HEK293 (cell line): Measurements from ENCODE around the gene SLC22A17.
A peak's percentile ranks its signal among the peaks of the same experiment; 100 is the strongest.

Experiments
- AEBP2 ChIP-seq: fragments of 450-650 bp; formaldehyde crosslinking; IDR thresholded peaks from 2 replicates; pipeline ENCODE4 v1.5.1; 2016; ENCODE audit warnings: missing biosample characterization, missing genetic modification characterization, borderline replicate concordance
- KLF7 ChIP-seq: fragments of 450-650 bp; formaldehyde crosslinking; IDR thresholded peaks from 2 replicates; pipeline ENCODE4 v1.5.1; 2016; ENCODE audit warnings: missing biosample characterization, missing genetic modification characterization, borderline replicate concordance
- MEIS1 ChIP-seq: sonication (generic); formaldehyde crosslinking; IDR thresholded peaks from 2 replicates; pipeline ENCODE4 v1.8.1; 2022; ENCODE audit warnings: missing genetic modification reagents, mild to moderate bottlenecking, borderline replicate concordance
- SETDB1 ChIP-seq: IDR thresholded peaks from one replicate; pipeline ENCODE4 v1.6.1; 2017; ENCODE audit warnings: mild to moderate bottlenecking, low read length, moderate library complexity, mixed read lengths; ENCODE audit not compliant: insufficient read length
- TCF7L2 ChIP-seq: IDR thresholded peaks from 2 replicates; pipeline ENCODE4 v1.6.1; 2011; ENCODE audit warnings: low read depth, mild to moderate bottlenecking, inconsistent platforms, low read length, moderate library complexity, borderline replicate concordance
- ZEB2 ChIP-seq: fragments of 450-650 bp; formaldehyde crosslinking; IDR thresholded peaks from 2 replicates; pipeline ENCODE4 v1.5.1; 2016; ENCODE audit warnings: missing biosample characterization, missing genetic modification characterization
- ZFP41 ChIP-seq: fragments of 450-650 bp; formaldehyde crosslinking; IDR thresholded peaks from 2 replicates; pipeline ENCODE4 v1.5.1; 2016; ENCODE audit warnings: missing biosample characterization, missing genetic modification characterization, borderline replicate concordance
- ZNF112 ChIP-seq: fragments of 450-650 bp; formaldehyde crosslinking; IDR thresholded peaks from 2 replicates; pipeline ENCODE4 v1.5.0; 2017; ENCODE audit warnings: missing biosample characterization, missing genetic modification characterization
- ZNF132 ChIP-seq: fragments of 450-650 bp; formaldehyde crosslinking; IDR thresholded peaks from 2 replicates; pipeline ENCODE4 v1.5.1; 2017; ENCODE audit warnings: missing biosample characterization, missing genetic modification characterization, borderline replicate concordance
- ZNF398 ChIP-seq: fragments of 450-650 bp; formaldehyde crosslinking; IDR thresholded peaks from 2 replicates; pipeline ENCODE4 v1.5.1; 2017; ENCODE audit warnings: missing biosample characterization, missing genetic modification characterization
- ZNF404 ChIP-seq: fragments of 450-650 bp; formaldehyde crosslinking; IDR thresholded peaks from 2 replicates; pipeline ENCODE4 v1.5.1; 2017; ENCODE audit warnings: missing biosample characterization, missing genetic modification characterization
- ZNF416 ChIP-seq: fragments of 450-650 bp; formaldehyde crosslinking; IDR thresholded peaks from 2 replicates; pipeline ENCODE4 v1.5.1; 2016; ENCODE audit warnings: missing biosample characterization, missing genetic modification characterization
- ZNF555 ChIP-seq: fragments of 450-650 bp; formaldehyde crosslinking; conservative IDR thresholded peaks from 2 replicates; pipeline ENCODE4 v1.5.1; 2017; ENCODE audit warnings: missing biosample characterization, mild to moderate bottlenecking, missing genetic modification characterization, inconsistent platforms
- ZNF76 ChIP-seq: fragments of 450-650 bp; formaldehyde crosslinking; IDR thresholded peaks from 2 replicates; pipeline ENCODE4; 2016; ENCODE audit warnings: low read depth, missing biosample characterization, missing genetic modification characterization, borderline replicate concordance
- ZSCAN16 ChIP-seq: fragments of 450-650 bp; formaldehyde crosslinking; IDR thresholded peaks from 2 replicates; pipeline ENCODE4 v1.5.1; 2016; ENCODE audit warnings: missing biosample characterization, missing genetic modification characterization
- ZSCAN5A ChIP-seq: fragments of 450-650 bp; formaldehyde crosslinking; IDR thresholded peaks from 2 replicates; pipeline ENCODE4 v1.5.1; 2016; ENCODE audit warnings: missing biosample characterization, missing genetic modification characterization
- TF ChIP-seq, protein P1 (sequence below): fragments of 450-650 bp; formaldehyde crosslinking; IDR thresholded peaks from 2 replicates; pipeline ENCODE4 v1.5.1; 2016; ENCODE audit warnings: missing biosample characterization, missing genetic modification characterization, low read depth
- TF ChIP-seq, protein P2 (sequence below): fragments of 450-650 bp; IDR thresholded peaks from 2 replicates; pipeline ENCODE4 v1.5.1; 2018; ENCODE audit warnings: missing biosample characterization, mild to moderate bottlenecking, missing genetic modification characterization
- TF ChIP-seq, protein P3 (sequence below): fragments of 450-650 bp; formaldehyde crosslinking; IDR thresholded peaks from 2 replicates; pipeline ENCODE4 v1.5.1; 2017; ENCODE audit warnings: missing biosample characterization, missing genetic modification characterization
- TF ChIP-seq, protein P4 (sequence below): fragments of 450-650 bp; formaldehyde crosslinking; IDR thresholded peaks from 2 replicates; pipeline ENCODE4 v1.5.1; 2016; ENCODE audit warnings: missing biosample characterization, missing genetic modification characterization, borderline replicate concordance

SLC22A17 gene

DNA sequence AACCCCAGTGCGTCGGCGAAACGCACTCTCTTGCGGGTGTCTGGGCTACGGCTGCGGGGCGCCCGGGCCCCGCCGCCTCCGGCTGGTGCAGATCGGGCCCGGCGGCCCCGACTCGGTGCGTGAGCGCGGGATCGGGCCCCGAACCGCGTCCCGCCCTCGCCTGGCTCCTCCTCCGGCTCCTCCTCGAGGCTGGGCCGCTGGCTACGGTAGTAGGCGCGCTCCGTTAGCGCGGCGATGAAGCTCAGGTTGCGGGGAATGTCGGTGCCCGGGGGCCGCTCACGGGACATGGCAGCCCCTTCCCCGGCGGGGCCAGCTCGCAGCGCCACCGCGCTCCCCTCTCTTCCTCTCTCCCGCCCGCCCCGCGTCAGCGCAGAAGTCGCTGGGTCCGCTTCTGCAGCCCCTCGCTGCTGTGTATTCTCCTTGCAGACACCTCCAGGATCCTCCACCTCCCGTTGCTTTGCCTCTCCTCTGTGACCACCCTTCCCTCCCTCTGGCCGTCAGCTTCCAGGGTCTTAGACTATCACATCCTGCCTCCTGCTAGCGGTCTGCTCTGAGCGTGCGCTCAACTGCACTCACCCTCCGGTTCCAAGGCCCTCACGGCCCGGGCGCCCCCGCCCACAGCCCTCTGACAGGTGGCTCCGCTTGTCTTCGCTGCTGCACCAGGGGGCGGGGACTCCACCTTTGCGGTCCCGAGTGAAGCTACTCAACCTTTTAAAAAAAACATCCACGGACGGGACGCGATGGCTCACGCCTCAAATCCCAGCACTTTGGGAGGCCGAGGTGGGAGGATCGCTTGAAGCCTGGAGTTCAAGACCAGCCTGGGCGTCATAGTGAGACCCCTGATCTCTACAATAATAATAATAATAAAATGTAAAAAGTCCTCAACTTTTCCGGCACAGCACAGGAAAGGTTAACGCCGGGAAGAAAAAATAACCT is 50.1 kb downstream of the SLC22A17 start, which contains the start of gene PPP1R3E (continued):
- TF ChIP-seq ZNF404 (tag by site-specific recombination) = no peak
- TF ChIP-seq, protein P1, sequence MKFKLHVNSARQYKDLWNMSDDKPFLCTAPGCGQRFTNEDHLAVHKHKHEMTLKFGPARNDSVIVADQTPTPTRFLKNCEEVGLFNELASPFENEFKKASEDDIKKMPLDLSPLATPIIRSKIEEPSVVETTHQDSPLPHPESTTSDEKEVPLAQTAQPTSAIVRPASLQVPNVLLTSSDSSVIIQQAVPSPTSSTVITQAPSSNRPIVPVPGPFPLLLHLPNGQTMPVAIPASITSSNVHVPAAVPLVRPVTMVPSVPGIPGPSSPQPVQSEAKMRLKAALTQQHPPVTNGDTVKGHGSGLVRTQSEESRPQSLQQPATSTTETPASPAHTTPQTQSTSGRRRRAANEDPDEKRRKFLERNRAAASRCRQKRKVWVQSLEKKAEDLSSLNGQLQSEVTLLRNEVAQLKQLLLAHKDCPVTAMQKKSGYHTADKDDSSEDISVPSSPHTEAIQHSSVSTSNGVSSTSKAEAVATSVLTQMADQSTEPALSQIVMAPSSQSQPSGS (tag by site-specific recombination) = no peak
- TF ChIP-seq SETDB1 = no peak
- no peak for TF ChIP-seq KLF7 (tag by site-specific recombination)
- peak; percentile 53; the same call in 1 of the 2 replicates for TF ChIP-seq ZEB2 (tag by site-specific recombination)
- no peak for TF ChIP-seq ZNF112 (tag by site-specific recombination)
- no peak for TF ChIP-seq ZSCAN5A (tag by site-specific recombination)
- TF ChIP-seq TCF7L2 = no peak
- TF ChIP-seq AEBP2 (tag by site-specific recombination) = no peak
- no peak for TF ChIP-seq ZNF555 (tag by site-specific recombination)
- TF ChIP-seq MEIS1 = no peak
- no peak for TF ChIP-seq ZNF416 (tag by site-specific recombination)
- TF ChIP-seq ZNF76 (tag by site-specific recombination) = no peak; the same call in 1 of the 2 replicates
- TF ChIP-seq, protein P2, sequence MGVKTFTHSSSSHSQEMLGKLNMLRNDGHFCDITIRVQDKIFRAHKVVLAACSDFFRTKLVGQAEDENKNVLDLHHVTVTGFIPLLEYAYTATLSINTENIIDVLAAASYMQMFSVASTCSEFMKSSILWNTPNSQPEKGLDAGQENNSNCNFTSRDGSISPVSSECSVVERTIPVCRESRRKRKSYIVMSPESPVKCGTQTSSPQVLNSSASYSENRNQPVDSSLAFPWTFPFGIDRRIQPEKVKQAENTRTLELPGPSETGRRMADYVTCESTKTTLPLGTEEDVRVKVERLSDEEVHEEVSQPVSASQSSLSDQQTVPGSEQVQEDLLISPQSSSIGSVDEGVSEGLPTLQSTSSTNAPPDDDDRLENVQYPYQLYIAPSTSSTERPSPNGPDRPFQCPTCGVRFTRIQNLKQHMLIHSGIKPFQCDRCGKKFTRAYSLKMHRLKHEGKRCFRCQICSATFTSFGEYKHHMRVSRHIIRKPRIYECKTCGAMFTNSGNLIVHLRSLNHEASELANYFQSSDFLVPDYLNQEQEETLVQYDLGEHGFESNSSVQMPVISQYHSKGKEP = no peak
- TF ChIP-seq, protein P3, sequence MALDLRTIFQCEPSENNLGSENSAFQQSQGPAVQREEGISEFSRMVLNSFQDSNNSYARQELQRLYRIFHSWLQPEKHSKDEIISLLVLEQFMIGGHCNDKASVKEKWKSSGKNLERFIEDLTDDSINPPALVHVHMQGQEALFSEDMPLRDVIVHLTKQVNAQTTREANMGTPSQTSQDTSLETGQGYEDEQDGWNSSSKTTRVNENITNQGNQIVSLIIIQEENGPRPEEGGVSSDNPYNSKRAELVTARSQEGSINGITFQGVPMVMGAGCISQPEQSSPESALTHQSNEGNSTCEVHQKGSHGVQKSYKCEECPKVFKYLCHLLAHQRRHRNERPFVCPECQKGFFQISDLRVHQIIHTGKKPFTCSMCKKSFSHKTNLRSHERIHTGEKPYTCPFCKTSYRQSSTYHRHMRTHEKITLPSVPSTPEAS (tag by site-specific recombination) = no peak
- TF ChIP-seq ZFP41 (tag by site-specific recombination) = no peak
- TF ChIP-seq ZSCAN16 = no peak
- TF ChIP-seq, protein P4, sequence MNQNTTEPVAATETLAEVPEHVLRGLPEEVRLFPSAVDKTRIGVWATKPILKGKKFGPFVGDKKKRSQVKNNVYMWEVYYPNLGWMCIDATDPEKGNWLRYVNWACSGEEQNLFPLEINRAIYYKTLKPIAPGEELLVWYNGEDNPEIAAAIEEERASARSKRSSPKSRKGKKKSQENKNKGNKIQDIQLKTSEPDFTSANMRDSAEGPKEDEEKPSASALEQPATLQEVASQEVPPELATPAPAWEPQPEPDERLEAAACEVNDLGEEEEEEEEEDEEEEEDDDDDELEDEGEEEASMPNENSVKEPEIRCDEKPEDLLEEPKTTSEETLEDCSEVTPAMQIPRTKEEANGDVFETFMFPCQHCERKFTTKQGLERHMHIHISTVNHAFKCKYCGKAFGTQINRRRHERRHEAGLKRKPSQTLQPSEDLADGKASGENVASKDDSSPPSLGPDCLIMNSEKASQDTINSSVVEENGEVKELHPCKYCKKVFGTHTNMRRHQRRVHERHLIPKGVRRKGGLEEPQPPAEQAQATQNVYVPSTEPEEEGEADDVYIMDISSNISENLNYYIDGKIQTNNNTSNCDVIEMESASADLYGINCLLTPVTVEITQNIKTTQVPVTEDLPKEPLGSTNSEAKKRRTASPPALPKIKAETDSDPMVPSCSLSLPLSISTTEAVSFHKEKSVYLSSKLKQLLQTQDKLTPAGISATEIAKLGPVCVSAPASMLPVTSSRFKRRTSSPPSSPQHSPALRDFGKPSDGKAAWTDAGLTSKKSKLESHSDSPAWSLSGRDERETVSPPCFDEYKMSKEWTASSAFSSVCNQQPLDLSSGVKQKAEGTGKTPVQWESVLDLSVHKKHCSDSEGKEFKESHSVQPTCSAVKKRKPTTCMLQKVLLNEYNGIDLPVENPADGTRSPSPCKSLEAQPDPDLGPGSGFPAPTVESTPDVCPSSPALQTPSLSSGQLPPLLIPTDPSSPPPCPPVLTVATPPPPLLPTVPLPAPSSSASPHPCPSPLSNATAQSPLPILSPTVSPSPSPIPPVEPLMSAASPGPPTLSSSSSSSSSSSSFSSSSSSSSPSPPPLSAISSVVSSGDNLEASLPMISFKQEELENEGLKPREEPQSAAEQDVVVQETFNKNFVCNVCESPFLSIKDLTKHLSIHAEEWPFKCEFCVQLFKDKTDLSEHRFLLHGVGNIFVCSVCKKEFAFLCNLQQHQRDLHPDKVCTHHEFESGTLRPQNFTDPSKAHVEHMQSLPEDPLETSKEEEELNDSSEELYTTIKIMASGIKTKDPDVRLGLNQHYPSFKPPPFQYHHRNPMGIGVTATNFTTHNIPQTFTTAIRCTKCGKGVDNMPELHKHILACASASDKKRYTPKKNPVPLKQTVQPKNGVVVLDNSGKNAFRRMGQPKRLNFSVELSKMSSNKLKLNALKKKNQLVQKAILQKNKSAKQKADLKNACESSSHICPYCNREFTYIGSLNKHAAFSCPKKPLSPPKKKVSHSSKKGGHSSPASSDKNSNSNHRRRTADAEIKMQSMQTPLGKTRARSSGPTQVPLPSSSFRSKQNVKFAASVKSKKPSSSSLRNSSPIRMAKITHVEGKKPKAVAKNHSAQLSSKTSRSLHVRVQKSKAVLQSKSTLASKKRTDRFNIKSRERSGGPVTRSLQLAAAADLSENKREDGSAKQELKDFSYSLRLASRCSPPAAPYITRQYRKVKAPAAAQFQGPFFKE (tag by site-specific recombination) = no peak
- TF ChIP-seq ZNF132 = no peak
- TF ChIP-seq ZNF398 (tag by site-specific recombination) = peak; percentile 43; the same call in 1 of the 2 replicates
